ENCODE results near the gene SRSF2.
"Not testable (repeated sequence)": the region's sequence is repeated elsewhere in the genome, so short reads cannot be mapped to it uniquely, and the experiment has no call there.

SRSF2 gene

DNA sequence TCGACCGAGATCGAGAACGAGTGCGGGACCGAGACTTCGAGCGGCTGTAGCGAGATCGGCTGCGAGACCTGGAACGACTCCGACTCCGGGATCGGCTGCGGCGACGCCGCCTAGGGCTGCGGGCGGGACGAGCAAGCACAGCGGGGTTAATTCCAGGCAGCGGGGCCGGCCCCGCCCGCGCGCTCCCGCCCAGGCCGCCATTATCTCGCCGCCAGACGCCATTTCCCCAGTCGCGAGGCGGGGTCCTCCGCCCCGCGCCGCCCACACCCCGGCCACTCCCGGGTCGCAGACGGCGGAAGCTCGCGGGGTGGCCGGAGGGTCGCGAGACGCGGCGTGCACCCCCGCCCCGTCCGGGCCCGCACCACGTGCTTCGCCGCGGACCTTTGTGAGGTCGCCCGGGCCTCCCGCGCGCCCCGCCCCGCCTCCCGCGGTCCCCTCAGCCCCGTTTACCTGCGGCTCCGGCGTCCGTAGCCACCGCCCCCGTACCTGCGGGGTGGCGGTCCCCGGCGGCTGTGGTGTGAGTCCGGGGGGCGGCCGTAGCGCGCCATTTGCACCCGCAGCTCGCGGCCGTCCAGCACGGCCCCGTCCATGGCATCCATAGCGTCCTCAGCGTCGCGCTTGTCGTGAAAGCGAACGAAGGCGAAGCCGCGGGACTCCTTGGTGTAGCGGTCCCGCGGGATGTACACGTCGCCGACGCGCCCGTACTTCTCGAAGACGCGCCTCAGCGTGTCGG lies 616 bp downstream of the SRSF2 start:
- WGBS = under 1% methylated on average over 117 of the region's 117 CpGs
- Histone ChIP-seq H3K36me3 (ENCODE audit: insufficient read depth, low read length) (peaks cover 52% of the 10 kb centered on the region), H3K4me1 (ENCODE audit: insufficient read depth, low read length) (peaks cover 14% of the 10 kb centered on the region), H3K27me3 (ENCODE audit: insufficient read depth, low read length) (no peaks in the 10 kb centered on the region), H3K27ac (ENCODE audit: low read depth, low read length) (peak overlapping the region; percentile 98), H3K4me3 (ENCODE audit: low read length) (peak overlapping the region; percentile 97), H3K9me3 (ENCODE audit: insufficient read depth, low read depth, low read length) (no peaks in the 10 kb centered on the region), H3K9ac (ENCODE audit: low read depth, low read length) (peak overlapping the region; percentile 100)

DNA sequence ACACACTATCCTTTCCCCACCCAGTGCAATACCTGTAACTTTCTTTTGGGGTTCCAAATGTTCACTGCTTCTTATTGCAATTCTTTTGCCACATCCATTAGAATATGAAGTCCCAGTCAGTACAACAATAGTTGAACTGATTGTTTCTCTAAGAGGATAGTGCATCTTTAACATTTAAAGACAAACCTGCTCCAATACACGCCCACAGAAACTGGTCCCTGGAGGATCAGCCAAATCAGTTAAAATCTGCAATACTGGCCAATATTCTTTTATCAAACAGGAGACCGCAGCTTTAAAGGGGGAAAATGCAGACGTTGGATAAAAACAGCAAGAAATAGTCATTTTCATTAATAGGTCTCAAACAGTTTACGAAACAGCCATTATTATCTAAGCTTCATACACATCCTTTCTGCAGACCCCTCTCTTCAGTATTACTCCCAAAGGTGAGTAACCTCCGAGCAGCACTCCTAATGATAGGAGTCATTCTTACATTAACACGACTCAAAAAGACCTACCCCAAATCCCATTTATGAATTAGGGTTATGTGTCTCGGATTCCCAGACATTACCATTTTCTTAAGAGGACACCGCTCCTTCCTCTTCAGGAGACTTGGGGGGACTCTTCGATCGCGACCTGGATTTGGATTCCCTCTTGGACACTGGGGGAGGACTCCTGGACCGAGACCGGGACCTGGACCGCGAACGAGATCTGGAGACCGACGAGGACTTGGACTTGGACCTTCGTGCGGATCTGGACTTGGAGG lies 1.4 kb downstream of the SRSF2 start:
- peaks cover 14% of the 10 kb centered on the region for H3K4me1 ChIP-seq (ENCODE audit: insufficient read depth, low read length)
- H3K9ac ChIP-seq (ENCODE audit: low read depth, low read length) = peak overlapping the region; percentile 100
- peak overlapping the region; percentile 97 for H3K4me3 ChIP-seq (ENCODE audit: low read length)
- no peaks in the 10 kb centered on the region for H3K27me3 ChIP-seq (ENCODE audit: insufficient read depth, low read length)
- H3K36me3 ChIP-seq (ENCODE audit: insufficient read depth, low read length) = peaks cover 50% of the 10 kb centered on the region
- peak overlapping the region; percentile 98 for H3K27ac ChIP-seq (ENCODE audit: low read depth, low read length)
- H3K9me3 ChIP-seq (ENCODE audit: insufficient read depth, low read depth, low read length) = no peaks in the 10 kb centered on the region
- WGBS = 2% methylated on average over 20 of the region's 20 CpGs

DNA sequence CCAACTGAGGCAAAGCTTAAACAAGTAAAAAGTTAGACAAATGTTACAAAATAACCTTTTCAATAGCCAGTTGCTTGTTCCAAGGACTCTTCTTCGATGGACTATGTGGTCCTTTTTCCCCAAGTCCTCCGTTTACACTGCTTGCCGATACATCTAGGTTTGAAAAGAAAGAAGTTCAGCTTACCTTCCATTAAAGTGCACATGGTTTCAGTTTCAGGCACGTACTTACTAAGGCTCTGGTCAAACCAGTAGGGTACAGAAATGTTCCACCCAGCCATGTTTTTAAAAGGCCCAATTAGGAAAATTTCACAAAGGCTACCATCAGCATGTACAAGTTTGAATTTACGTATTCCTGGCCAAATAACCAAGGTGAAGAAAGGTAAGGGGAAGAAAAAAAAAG lies 2.1 kb downstream of the SRSF2 start:
- Histone ChIP-seq H3K27ac (ENCODE audit: low read depth, low read length) (peak overlapping the region; percentile 32; the same call in 1 of the 2 replicates), H3K4me3 (ENCODE audit: low read length) (peak overlapping the region; percentile 97), H3K36me3 (ENCODE audit: insufficient read depth, low read length) (peaks cover 50% of the 10 kb centered on the region), H3K9me3 (ENCODE audit: insufficient read depth, low read depth, low read length) (no peaks in the 10 kb centered on the region), H3K9ac (ENCODE audit: low read depth, low read length) (peak overlapping the region; percentile 100), H3K27me3 (ENCODE audit: insufficient read depth, low read length) (no peaks in the 10 kb centered on the region), H3K4me1 (ENCODE audit: insufficient read depth, low read length) (peaks cover 14% of the 10 kb centered on the region)
- 41% methylated on average over 4 of the region's 5 CpGs for WGBS

DNA sequence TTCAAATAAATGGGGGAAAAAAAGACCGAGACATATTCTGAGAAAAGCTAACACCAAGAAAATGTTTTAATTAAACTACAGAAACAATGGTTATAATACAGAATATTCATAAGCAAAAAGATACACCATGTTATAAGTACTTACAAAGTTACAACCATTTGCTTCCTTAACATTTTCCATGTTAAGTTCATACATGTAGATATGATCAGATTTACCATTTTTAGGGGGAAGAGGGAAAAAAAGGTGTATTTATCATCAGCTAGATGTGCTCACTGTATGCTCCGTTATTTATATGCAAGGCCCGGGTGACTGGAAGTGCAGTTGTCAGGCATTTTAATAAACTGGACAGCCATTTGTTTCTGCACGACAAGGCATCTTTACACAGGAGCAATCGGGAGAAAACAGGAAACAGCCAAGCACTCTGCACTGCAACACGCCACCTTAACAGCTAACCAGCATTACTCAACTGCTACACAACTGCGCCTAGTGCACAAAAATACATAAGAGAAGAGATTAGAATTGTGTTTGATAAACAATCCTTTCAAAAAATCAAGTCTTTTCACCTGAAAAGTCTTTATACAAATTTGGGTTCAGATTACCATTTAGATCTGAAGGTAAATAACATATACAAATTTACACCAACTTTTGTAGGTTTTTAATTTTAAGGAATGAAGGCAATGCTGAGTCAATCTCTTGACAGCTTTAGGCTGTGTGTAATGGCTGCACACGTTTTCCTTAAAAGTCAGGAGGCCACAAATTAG lies 2.9 kb downstream of the SRSF2 start:
- 67% methylated on average over 5 of the region's 8 CpGs for WGBS
- no peaks in the 10 kb centered on the region for H3K27me3 ChIP-seq (ENCODE audit: insufficient read depth, low read length)
- H3K9me3 ChIP-seq (ENCODE audit: insufficient read depth, low read depth, low read length) = no peaks in the 10 kb centered on the region
- peak overlapping the region; percentile 16; the same call in 1 of the 2 replicates for H3K27ac ChIP-seq (ENCODE audit: low read depth, low read length)
- H3K4me1 ChIP-seq (ENCODE audit: insufficient read depth, low read length) = peaks cover 14% of the 10 kb centered on the region
- peak overlapping the region; percentile 100; the same call in 1 of the 2 replicates for H3K9ac ChIP-seq (ENCODE audit: low read depth, low read length)
- peak overlapping the region; percentile 97 for H3K4me3 ChIP-seq (ENCODE audit: low read length)
- peaks cover 54% of the 10 kb centered on the region for H3K36me3 ChIP-seq (ENCODE audit: insufficient read depth, low read length)

DNA sequence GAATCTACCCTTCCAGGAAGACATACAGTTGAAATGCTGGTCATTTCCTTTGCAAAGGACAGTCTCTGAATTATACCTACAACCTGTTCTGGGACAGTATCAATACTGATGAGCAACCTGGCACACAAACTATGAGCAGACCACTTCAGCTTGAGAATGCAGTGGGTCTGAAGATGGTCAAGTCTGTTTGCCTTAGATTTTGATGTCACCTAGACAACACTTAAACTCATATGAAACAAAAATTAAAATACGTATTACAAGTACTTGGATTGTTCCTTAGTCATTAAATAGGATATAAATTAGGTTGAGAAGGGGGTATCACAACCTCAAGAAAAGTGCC lies 3.5 kb downstream of the SRSF2 start:
- H3K9ac ChIP-seq (ENCODE audit: low read depth, low read length) = no peak overlapping the region
- peak overlapping the region; percentile 97; the same call in 1 of the 2 replicates for H3K4me3 ChIP-seq (ENCODE audit: low read length)
- H3K36me3 ChIP-seq (ENCODE audit: insufficient read depth, low read length) = peaks cover 54% of the 10 kb centered on the region
- WGBS = no CpG with 5 or more reads among the region's 1 CpG
- H3K27me3 ChIP-seq (ENCODE audit: insufficient read depth, low read length) = no peaks in the 10 kb centered on the region
- H3K4me1 ChIP-seq (ENCODE audit: insufficient read depth, low read length) = peaks cover 11% of the 10 kb centered on the region
- no peaks in the 10 kb centered on the region for H3K9me3 ChIP-seq (ENCODE audit: insufficient read depth, low read depth, low read length)
- no peak overlapping the region for H3K27ac ChIP-seq (ENCODE audit: low read depth, low read length)

DNA sequence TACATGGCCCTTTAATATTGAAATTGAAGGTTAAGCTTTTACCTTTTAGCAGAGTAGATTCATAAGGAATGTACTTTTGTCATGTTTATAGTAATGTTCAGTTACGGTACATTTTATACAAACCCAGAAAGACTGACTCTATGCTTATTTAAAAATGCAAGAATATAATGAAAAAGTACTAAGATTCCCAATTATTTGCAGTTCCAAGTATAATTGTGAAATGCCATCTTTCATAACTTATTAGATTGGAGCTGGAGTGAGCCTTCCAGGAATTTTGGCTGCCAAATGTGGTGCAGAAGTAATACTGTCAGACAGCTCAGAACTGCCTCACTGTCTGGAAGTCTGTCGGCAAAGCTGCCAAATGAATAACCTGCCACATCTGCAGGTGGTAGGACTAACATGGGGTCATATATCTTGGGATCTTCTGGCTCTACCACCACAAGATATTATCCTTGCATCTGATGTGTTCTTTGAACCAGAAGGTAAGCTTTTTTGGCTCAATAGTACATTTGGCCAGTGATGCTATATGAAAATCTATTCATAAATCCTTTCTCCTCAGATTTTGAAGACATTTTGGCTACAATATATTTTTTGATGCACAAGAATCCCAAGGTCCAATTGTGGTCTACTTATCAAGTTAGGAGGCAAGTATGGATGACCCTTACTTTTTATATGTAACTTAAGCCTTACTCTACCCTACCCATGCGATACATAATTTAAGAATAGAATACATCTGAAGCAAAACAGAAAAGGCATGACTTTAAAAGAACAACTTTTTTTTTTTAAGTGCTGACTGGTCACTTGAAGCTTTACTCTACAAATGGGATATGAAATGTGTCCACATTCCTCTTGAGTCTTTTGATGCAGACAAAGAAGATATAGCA lies 4.2 kb downstream of the SRSF2 start:
- peak overlapping the region; percentile 97; the same call in 1 of the 2 replicates for H3K4me3 ChIP-seq (ENCODE audit: low read length)
- H3K27ac ChIP-seq (ENCODE audit: low read depth, low read length) = no peak overlapping the region
- no peaks in the 10 kb centered on the region for H3K9me3 ChIP-seq (ENCODE audit: insufficient read depth, low read depth, low read length)
- H3K4me1 ChIP-seq (ENCODE audit: insufficient read depth, low read length) = peaks cover 10% of the 10 kb centered on the region
- H3K36me3 ChIP-seq (ENCODE audit: insufficient read depth, low read length) = peaks cover 54% of the 10 kb centered on the region
- 96% methylated on average over 2 of the region's 3 CpGs for WGBS
- H3K9ac ChIP-seq (ENCODE audit: low read depth, low read length) = no peak overlapping the region
- H3K27me3 ChIP-seq (ENCODE audit: insufficient read depth, low read length) = no peaks in the 10 kb centered on the region

DNA sequence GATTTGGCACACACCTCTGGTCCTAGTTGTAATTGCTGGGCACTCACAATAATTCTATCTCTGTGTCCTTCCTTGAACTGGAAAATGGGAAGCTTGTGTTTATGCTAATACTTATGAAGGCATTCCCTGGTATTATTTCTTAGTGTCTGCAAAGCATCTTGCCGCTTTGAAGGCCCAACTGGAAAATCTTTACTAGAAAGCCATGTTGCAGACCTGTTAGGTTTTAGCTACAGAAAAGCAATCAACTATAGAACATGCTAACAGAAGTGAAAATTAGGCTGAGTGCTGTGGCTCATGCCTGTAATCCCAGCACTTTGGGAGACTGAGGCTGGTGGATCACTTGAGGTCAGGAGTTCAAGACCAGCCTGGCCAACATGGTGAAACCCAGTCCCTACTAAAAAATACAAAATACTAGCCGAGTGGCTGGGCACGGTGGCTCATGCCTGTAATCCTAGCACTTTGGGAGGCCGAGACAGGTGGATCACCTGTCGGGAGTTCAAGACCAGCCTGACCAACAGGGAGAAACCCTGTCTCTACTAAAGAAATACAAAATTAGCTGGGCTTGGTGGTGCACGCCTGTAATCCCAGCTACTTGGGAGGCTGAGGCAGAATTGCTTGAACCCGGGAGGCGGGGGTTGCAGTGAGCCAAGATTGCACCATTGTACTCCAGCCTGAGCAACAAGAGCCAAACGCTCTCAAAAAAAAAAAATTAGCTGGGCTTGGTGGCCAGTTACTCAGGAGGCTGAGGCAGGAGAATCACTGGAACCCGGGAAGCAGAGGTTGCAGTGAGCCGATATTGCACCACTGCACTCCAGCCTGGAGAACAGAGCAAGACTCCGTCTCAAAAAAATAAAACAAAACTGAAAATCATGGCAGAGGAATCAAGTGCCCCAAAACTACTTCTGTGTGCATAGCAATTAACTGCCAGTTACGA lies 5.1 kb downstream of the SRSF2 start:
- Histone ChIP-seq H3K4me1 (ENCODE audit: insufficient read depth, low read length) (peaks cover 17% of the 10 kb centered on the region), H3K36me3 (ENCODE audit: insufficient read depth, low read length) (peaks cover 54% of the 10 kb centered on the region)
- not testable (repeated sequence) for H3K9ac ChIP-seq (ENCODE audit: low read depth, low read length); H3K27me3 ChIP-seq (ENCODE audit: insufficient read depth, low read length); H3K27ac ChIP-seq (ENCODE audit: low read depth, low read length); H3K9me3 ChIP-seq (ENCODE audit: insufficient read depth, low read depth, low read length); H3K4me3 ChIP-seq (ENCODE audit: low read length)
- WGBS = 93% methylated on average over 13 of the region's 13 CpGs

DNA sequence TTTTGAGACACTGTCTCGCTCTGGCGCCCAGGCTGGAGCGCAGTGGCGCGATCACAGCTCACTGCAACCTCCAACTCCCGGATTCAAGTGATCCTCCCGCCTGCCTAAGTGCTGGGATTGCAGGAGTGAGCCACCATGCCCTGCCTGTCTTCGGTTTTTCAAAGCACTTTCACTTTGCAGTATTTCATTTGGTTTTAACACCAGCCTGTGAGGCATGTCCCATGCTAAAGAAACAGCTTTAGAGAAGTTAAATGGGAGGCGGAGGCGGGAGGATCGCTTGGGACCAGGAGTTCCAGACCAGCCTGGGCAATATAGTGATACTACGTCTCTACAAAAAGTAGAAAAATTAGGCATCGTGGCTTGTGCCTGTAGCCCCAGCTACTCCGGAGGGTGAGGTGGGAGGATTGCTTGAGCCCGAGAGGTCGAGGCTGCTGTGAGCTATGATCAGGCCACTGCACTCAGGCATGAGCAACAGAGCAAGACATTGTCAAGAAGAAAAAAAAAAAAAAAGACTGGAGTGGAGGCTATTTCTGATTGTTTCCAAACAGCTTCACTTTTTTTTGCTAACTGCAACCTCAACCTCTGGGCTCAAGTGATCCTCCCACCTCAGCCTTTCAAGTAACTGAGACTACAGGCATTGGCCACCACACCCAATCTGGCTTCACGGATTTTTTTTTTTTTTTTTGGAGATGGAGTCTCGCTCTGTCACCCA lies 9.2 kb downstream of the SRSF2 start:
- Histone ChIP-seq H3K9me3 (ENCODE audit: insufficient read depth, low read depth, low read length) (no peaks in the 10 kb centered on the region), H3K4me3 (ENCODE audit: low read length) (peak overlapping the region; percentile 92), H3K4me1 (ENCODE audit: insufficient read depth, low read length) (peaks cover 11% of the 10 kb centered on the region), H3K27me3 (ENCODE audit: insufficient read depth, low read length) (no peaks in the 10 kb centered on the region), H3K36me3 (ENCODE audit: insufficient read depth, low read length) (peaks cover 39% of the 10 kb centered on the region), H3K27ac (ENCODE audit: low read depth, low read length) (no peak overlapping the region), H3K9ac (ENCODE audit: low read depth, low read length) (peak overlapping the region; percentile 96; the same call in 1 of the 2 replicates)
- 88% methylated on average over 17 of the region's 18 CpGs for WGBS

DNA sequence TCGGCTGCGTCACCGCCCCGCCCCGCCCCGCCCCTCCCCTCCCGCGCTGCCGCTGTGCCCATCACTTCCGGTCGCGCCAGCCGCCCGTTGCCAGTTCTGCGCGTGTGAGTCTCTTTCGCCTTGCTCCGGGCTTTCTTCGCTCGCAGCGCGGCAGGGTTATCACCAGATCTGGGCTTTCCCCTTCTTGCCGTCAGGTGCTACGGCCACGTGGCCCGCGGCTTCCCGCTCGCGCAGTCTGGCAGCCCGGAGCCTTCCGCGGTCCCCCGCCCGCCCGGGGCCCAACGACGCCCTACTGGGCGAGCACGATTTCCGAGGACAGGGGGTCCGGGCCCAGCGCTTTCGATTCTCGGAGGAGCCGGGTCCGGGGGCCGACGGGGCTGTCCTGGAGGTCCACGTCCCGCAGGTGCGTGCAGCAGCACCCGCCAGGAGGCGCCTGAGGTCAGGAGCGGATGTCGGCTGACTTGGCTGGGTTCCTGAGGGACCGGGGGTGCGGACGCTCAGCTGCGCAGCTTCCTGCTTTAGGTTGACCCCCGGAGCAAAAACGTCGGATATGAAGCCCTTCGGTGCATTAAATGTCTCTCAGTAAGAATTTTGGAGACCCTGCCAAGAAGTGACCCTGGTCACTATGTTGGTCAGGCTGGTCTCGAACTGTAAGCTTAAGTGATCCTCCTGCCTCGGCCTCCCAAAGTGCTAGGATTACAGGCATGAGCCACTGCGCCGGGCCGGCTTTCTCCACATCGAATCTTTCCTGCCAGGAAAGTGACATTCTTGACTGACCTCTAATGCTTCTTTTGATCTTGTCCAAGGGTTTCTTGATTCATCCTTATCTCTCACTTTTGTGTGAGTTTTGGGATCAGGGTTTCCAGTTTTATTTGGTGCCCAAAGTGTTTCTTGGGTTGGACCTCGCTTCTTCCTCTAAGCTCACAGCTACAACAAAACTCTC lies 10.1 kb downstream of the SRSF2 start, which contains the start of gene METTL23:
METTL23 (plus strand) TSS at position 64 of the 943 bp plus-strand sequence. CDS start 2,872 bp downstream, outside the sequence.
- peak within 1 kb of the TSS; percentile 92 for H3K4me3 ChIP-seq (ENCODE audit: low read length)
- peaks cover 11% of the 10 kb centered on the region for H3K4me1 ChIP-seq (ENCODE audit: insufficient read depth, low read length)
- no peaks in the 10 kb centered on the region for H3K27me3 ChIP-seq (ENCODE audit: insufficient read depth, low read length)
- H3K9ac ChIP-seq (ENCODE audit: low read depth, low read length) = peak within 1 kb of the TSS; percentile 96
- WGBS = 4% methylated on average over 71 of the region's 71 CpGs
- peak within 1 kb of the TSS; percentile 94 for H3K27ac ChIP-seq (ENCODE audit: low read depth, low read length)
- no peaks in the 10 kb centered on the region for H3K9me3 ChIP-seq (ENCODE audit: insufficient read depth, low read depth, low read length)
- H3K36me3 ChIP-seq (ENCODE audit: insufficient read depth, low read length) = peaks cover 36% of the 10 kb centered on the region
